ENCODE results near the gene PROSER2. TPM values are rescaled to one million over a fixed set of nuclear protein-coding genes. Genes with fewer than 3 reads are reported as not detected.

PROSER2 gene
- total and polyA plus RNA-seq, 2 donors from 2014 or later, result 8.1 to 48.2 TPM

- Histone ChIP-seq H3K4me1 (ENCODE audit: control insufficient read depth in 2 of 3, insufficient read depth in 2 of 3, low read depth in 1 of 3, low read length in 3 of 3) (peaks cover 0 to 4% (median 0%) of the 10 kb centered on the region in 3 donors), H3K4me3 (ENCODE audit: low read length in 3 of 3) (no peak overlapping the region), H3K36me3 (ENCODE audit: control insufficient read depth in 2 of 3, insufficient read depth in 3 of 3, low read length in 3 of 3) (no peaks in the 10 kb centered on the region), H3K9me3 (ENCODE audit: control insufficient read depth in 2 of 3, insufficient read depth in 1 of 3, low read length in 3 of 3) (no peaks in the 10 kb centered on the region), H3K9ac (ENCODE audit: low read length in 3 of 3) (no peak overlapping the region), H3K27ac (ENCODE audit: low read depth in 2 of 2, low read length in 2 of 2) (no peak overlapping the region), H3K27me3 (ENCODE audit: control insufficient read depth, insufficient read depth, low read length) (no peaks in the 10 kb centered on the region)
- DNase-seq (no peak), FAIRE-seq (no peak)
- intact Hi-C loops (cut with DNase I), result no loop called here
- no peak for TF ChIP-seq CTCF (IDR thresholded peaks at IDR 0.05; ENCODE audit: borderline replicate concordance, extremely low read depth, insufficient read depth)
These were observed 12.2 kb upstream of the PROSER2 start for GRCh38 chr10:11810973-11811372.

GRCh38 chr10:11813177-11813576 is 10.0 kb upstream of the PROSER2 start:
- intact Hi-C loops (cut with DNase I), result no loop called here
- FAIRE-seq (no peak), DNase-seq (no peak)
- H3K9me3 ChIP-seq (ENCODE audit: control insufficient read depth in 2 of 3, insufficient read depth in 1 of 3, low read length in 3 of 3), result no peaks in the 10 kb centered on the region
- peaks cover 0 to 4% (median 0%) of the 10 kb centered on the region in 3 donors for H3K4me1 ChIP-seq (ENCODE audit: control insufficient read depth in 2 of 3, insufficient read depth in 2 of 3, low read depth in 1 of 3, low read length in 3 of 3)
- H3K9ac ChIP-seq (ENCODE audit: low read length in 3 of 3), result no peak overlapping the region
- H3K27me3 ChIP-seq (ENCODE audit: control insufficient read depth, insufficient read depth, low read length), result no peaks in the 10 kb centered on the region
- H3K27ac ChIP-seq (ENCODE audit: low read depth in 2 of 2, low read length in 2 of 2), result no peak overlapping the region
- no peaks in the 10 kb centered on the region for H3K36me3 ChIP-seq (ENCODE audit: control insufficient read depth in 2 of 3, insufficient read depth in 3 of 3, low read length in 3 of 3)
- TF ChIP-seq CTCF (IDR thresholded peaks at IDR 0.05; ENCODE audit: borderline replicate concordance, extremely low read depth, insufficient read depth), result no peak
- no peak overlapping the region for H3K4me3 ChIP-seq (ENCODE audit: low read length in 3 of 3)

GRCh38 chr10:11813855-11814567 is 9.1 kb upstream of the PROSER2 start:
- H3K9me3 ChIP-seq (ENCODE audit: control insufficient read depth in 2 of 3, insufficient read depth in 1 of 3, low read length in 3 of 3), result no peaks in the 10 kb centered on the region
- TF ChIP-seq CTCF (IDR thresholded peaks at IDR 0.05; ENCODE audit: borderline replicate concordance, extremely low read depth, insufficient read depth), result no peak
- no peak overlapping the region for H3K4me3 ChIP-seq (ENCODE audit: low read length in 3 of 3)
- H3K36me3 ChIP-seq (ENCODE audit: control insufficient read depth in 2 of 3, insufficient read depth in 3 of 3, low read length in 3 of 3), result no peaks in the 10 kb centered on the region
- no peak overlapping the region for H3K9ac ChIP-seq (ENCODE audit: low read length in 3 of 3)
- intact Hi-C loops (cut with DNase I), result no loop called here
- DNase-seq, result no peak
- no peaks in the 10 kb centered on the region for H3K27me3 ChIP-seq (ENCODE audit: control insufficient read depth, insufficient read depth, low read length)
- H3K27ac ChIP-seq (ENCODE audit: low read depth in 2 of 2, low read length in 2 of 2), result no peak overlapping the region
- H3K4me1 ChIP-seq (ENCODE audit: control insufficient read depth in 2 of 3, insufficient read depth in 2 of 3, low read depth in 1 of 3, low read length in 3 of 3), result peaks cover 0 to 4% (median 0%) of the 10 kb centered on the region in 3 donors
- no peak for FAIRE-seq

Data from kidney (tissue), 14 donors.